TTC549 (cell line): ENCODE data around the gene TRPM3.

Experiments used
- FAIRE-seq: peaks from 2 replicates; lab custom pipeline; 2012; peaks lifted over from hg19 to GRCh38; lab: Jason Lieb, UNC

Gene TRPM3

DNA sequence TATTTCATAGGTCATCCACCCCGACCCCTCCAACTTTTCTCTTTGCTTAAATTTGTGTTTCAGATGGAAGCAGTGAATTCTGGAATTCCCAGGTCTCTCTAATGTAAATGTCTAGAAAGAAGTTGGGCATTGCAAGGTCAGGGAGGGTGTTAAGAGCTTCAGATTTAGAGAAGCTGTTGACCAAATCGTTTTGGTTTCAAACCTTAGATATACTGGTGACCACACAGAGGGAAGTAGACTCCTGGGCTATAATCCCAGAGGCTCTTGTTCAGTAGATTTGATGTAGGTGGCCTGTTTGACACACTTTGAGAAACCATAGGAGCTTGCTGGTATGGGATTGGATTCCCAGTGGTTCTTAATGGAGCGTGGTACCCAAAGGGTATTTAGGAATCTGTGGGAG lies 569.6 kb downstream of the TRPM3 start:
- FAIRE-seq, result no peak

DNA sequence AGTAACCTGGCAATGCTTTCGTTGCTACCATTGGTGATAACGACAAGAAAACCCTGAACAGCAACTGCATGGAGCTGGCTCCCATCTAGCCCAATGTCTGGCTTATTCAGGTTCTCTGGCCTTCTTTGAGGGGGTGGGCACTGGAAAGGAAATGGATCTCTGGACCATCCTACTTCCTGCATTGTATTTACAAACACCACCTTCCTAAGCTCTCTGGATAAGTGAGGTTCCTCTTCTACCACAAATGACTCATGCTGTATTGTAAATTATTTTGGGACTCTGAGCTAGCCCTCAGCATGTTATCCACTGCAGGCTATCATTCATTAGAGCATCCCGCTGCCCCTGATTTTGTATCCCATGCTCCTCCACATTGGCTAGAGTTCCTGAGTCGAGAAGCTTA lies 570.0 kb downstream of the TRPM3 start:
- no peak for FAIRE-seq

DNA sequence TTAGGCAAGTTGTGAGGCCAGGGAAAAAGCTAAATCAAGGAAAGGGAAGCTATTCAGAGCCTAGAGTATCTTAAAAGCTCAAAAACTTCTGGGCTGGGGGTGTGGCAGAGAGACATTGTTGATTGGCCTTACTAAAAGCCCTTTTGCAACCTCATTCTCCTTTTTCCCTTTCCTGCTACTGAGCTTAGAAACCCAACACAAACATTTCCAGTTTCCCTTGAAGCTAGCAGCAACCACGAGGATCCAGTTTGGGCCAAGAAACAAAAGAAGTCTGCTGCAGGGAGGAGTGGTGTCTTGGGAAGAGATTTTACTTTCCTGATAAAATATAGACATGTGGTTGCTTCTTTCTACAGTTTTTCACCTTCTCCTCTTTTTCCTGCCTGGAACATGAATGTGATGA lies 571.5 kb downstream of the TRPM3 start:
- no peak for FAIRE-seq

DNA sequence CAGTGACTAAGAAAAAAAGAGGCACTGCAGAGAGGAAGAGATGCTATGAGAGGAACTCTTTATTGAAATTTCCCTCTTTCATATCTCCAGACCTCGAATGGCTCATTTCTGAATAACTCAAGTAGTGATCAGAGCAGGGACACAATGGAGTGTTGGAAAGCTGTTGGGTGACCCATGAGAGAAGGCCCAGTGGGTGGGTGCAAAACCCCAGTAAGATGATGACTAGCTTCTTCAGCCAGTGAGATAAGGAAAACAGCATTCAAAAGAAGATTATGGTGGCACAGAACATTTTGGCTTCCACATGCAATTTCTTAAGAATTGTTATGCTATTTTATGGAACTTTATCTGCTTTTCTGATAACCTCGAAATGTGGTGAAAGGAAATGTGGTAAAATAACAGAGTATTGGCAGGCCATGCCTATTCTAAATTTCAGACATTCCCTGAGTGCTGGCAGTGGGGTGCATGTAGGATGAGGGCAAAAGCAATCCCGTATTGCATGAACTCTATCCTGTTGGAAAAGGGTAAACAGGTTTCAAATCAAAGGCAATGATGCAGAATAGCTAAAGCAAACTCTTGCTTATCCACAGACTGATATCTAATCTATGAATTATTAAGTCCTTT lies 579.0 kb downstream of the TRPM3 start:
- FAIRE-seq, result no peak

DNA sequence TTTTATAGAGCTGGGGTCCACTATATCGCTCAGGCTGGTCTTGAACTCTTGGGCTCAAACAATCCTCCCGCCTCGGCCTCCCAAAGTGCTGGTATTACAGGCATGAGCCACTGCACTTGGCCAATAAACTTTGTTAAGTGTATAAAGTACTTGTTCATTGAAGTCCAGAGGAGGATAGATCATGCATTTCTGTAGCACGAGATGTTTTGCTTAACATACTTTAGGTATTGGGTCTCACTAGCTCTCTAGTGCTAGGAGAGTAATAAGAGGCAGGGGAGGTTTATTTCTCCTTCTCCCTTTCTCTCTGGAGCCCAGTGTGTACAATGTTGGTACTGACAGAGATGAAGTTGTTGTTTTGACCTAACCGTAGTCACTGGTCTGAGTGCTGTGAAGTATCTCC lies 581.4 kb downstream of the TRPM3 start:
- FAIRE-seq, result no peak

DNA sequence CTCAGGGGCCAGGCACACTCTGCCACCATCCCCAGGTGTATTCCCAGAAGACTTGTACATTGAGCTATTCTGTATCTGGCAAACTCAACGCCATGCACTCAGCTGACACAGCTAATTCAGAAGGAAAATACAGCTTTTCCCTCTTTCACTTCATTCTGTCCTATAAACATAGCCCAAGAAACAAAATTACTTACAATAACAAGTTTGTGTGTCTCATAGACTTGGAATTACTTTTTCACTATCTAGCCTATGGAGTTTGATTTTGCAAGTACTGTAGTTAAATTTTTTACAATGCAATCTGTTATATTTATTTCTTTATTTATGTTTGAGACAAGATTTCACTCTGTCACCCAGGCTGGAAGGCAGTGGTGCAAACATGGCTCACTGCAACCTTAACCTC lies 581.9 kb downstream of the TRPM3 start:
- no peak for FAIRE-seq

DNA sequence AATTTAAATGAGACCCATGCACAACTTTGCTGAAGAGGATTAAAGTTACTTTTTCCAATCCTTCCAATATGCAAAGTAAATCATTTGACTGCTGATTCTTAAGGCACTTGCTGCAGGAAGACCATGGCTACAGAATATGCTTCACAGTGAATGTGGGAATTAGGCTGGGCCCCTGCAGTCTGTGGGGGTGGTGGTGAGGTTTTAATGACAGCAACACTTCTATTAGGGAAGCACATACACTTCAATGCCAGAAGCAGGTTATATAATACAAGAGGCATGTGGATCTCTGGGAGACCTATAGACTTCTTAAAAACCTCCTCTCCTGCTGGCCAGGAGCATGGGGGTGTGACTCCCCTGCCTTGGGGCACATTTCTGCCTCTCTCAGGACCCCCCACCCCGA lies 582.4 kb downstream of the TRPM3 start:
- FAIRE-seq, result no peak

DNA sequence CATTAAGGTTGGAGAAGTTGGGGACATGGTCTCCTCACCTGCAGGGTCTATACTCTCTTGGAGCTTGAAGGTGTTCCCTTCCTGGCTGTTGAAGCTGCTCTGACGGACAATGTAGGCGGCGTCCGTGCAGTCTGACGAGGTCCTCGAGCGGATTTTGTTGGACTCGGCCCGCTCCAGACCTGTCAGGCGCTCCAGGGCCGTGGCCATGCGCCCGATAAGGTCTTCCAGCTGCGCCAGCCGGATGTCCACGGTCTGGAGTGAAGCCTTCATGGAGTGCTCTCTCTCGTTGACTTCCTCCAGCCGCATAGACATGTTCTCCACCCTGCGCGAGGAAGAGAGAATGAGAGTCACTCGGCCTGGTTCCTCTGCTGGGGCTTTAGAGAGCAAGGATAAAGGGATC lies 584.3 kb downstream of the TRPM3 start:
- no peak for FAIRE-seq

DNA sequence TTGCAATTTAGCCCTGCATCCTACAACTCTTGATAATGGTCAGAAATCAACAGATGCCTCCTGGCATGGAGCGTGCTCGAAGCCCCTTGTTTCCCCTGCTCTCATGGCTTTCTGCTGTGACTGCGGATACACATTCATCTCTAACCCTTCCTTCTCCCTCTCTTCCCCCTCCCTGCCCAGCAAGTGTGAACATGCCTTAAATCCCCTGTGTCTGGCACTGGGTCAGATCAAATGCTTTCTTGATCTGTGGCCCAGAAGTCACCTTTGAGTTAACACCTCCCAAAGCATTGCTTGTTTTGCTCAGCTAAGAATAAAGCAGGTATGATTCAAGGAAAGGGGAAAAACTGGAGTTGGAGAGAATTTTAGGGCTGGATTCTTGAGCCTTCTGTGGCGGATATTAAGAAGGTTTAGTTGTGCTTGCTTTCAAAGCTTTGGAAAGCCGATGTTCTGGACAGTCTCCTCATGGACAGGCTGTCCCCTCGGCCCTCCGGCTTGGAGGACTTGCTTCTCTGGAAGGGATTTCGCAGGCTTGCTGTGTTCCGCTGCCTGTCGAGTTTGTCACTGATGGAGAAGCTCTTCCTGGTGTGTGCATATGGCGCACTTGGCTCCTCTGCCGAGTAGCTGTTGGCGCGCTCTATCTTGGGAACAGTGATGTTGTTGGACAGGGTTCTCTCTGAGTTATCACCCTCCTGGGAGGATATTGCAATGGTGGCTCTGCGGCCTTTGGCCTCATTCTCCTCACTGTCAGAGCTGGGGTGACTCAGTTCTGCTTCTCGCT lies 585.7 kb downstream of the TRPM3 start:
- FAIRE-seq, result no peak

DNA sequence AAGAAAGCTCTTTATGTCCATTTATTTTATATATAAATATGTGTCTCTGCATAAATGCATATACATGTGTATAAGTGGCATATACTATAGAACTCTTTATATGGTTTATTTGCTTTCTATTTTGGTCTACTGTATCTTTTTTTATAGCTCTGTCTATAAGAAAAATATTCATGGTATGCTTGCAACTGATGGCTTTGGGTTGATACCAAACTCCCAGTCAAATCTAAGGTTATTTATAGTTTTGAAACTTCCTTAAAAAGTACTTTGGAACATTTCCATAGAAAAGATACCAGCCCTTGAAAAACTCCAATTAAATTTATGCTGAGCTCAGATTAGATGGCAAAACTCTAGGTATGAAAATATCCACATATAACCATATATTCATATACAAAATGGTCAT lies 587.0 kb downstream of the TRPM3 start:
- FAIRE-seq, result no peak

DNA sequence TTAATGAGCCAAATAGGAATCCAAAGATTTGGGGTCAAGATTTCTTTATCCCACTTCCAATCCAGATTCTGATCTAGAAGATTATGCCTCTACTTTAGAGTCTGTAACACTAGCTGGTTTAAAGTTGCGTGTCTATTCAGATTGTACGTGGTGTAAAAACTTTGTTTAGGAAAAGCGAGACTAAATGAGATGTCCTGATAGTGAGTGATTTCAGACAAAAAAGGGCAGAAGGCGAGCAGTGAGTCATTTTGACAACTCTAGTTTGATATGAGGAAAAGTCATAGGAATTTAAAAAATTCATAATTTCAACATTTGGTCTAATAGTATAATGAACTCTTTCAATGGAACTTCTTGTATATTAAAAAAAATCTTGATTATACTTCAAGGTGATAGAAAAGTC lies 587.4 kb downstream of the TRPM3 start:
- FAIRE-seq, result no peak

DNA sequence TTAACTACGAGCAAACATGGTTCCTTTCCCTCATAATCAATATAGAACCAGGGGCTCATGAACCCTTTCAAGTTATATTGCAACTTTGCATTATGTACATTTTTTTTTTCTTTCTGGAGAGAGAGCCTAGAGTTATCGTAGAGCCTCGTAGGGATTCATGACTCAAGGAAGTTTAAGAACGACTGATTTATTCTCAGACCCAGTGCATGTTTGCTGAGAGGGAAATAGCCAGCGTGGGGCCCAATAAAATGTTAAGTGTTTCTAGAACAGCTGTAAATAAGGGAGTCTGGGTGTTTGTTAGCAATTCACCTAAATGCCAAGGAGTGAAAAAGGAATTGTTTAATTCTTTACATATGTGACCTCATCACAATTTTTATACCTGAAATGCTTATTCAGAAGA lies 587.9 kb downstream of the TRPM3 start:
- FAIRE-seq, result no peak

DNA sequence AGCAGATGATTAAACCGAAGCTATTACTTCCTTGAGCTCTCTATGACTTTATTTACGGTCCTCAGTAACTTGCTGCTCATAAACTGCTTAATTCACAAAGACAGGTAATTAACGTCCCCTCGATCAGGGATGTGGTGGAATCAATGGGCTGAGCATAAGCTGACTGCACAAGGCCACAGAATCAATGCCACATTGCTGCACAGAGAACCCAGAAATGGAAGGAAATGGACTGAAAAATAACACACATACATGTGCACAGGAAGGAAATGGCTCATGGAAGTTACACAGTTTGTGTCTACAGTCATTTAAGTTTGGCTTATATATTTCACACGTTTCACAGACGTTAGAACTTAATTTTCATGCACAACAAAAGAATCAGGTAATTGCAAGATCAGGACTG lies 588.7 kb downstream of the TRPM3 start:
- FAIRE-seq, result no peak

DNA sequence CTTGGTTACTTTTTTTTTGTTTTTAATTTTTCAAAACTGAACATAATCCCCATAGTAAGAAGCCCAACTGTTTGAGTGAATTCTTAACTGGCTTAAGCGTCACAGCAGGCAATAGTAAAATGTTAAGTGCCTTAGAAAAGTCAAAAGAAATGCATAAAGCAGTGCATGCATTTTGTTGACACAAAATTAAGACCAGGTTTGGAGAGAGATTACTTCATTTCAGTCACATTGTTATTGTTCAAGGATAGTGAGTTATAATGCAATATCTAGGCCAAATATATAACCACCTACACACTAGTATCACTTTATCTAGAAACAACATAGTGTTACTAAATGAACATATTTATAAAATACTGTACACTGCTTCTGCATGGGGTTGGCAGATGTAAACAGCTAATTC lies 590.1 kb downstream of the TRPM3 start:
- FAIRE-seq, result no peak

DNA sequence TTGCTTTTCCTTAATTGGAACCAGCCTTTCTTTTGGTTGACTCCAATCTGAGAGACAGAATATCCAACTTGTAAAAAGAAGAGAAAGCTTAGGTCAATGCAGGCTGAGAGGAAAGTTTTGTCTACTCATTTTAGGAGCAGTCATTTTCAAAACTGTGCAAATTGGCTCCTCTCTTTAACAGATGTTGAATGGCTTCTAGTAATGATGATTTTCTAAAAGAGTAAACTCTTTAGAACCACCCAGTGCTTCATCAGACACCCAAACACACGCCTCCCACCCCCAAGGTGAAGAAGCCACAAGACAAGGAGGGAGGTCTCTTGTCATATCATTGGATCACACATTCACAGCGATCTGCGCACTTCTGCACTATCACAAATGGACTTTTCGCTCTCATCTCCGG lies 590.7 kb downstream of the TRPM3 start:
- FAIRE-seq, result no peak

DNA sequence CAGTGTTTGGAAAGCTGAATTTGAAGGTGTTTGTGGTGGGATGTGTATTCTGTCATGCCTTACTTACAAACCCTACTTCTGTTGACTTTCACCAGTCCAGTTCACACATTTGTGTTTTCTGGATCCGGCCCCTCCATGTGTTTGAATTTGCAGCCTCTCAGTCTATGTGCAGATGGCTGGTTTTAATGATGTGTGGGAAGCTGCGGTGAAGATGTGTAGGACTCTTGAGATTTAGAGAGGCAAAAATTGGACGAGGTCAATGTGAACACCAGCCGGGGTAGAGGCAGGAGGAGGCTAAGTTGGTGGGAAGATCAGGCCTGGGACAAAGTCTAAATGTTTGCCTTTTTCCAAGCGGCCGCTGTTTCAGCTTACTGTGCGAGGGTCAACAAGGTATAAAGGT lies 591.6 kb downstream of the TRPM3 start:
- FAIRE-seq, result no peak

DNA sequence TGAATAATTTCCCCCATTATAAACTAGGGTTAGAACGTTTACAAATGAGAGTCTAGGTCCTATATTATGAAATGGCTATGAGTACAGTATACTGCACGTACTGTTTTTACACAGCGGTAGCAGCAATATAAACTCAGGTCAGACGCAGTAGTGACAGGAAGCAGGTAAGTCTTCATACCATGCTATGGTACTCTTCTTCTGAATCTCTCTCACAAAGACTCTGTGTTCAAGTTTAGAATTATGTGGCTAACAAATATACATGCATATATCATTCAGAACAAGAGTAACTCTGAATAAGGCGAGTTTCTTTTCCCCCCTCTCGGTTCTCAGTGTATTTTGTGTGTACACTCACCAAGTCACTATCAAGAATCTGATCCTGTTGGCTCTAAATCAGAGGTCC lies 592.0 kb downstream of the TRPM3 start:
- no peak for FAIRE-seq

DNA sequence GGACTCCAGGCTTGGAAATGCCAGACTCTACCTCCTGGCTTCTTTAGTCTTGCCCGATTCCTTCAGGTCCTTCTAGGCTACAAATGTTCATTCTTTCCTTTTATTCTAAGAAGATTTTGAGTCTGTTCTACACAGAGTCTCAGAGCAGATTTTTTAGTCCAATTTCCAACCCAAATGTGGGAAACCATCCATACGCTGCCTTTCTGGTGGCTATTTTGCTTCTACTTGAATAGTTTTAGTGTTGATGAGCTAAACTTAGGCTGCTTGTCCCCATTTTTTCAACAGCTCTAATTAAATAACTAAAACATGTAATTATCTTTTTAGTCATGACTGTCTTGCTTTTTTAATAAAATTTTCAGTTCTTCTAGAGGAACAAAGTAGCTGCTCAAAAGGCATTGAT lies 594.5 kb downstream of the TRPM3 start:
- no peak for FAIRE-seq

DNA sequence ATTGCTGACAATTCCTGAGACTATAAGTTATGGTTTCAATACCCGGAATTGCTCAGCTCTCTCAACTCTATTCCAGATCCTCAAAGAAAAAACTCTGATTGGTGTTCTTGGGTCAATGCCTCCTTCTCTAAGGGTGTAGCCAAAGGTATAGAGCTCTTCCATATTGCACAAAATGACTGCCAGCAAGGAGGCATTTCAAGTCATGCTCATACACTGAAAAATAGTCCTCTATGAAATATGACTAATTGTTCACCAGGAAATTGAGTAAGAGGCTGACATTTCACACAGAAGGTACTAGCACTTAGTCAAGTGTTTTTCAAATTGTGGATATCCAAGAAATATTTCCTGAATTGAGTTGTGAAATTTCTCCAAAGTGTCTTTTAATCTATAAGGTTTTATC lies 595.9 kb downstream of the TRPM3 start:
- FAIRE-seq, result no peak

DNA sequence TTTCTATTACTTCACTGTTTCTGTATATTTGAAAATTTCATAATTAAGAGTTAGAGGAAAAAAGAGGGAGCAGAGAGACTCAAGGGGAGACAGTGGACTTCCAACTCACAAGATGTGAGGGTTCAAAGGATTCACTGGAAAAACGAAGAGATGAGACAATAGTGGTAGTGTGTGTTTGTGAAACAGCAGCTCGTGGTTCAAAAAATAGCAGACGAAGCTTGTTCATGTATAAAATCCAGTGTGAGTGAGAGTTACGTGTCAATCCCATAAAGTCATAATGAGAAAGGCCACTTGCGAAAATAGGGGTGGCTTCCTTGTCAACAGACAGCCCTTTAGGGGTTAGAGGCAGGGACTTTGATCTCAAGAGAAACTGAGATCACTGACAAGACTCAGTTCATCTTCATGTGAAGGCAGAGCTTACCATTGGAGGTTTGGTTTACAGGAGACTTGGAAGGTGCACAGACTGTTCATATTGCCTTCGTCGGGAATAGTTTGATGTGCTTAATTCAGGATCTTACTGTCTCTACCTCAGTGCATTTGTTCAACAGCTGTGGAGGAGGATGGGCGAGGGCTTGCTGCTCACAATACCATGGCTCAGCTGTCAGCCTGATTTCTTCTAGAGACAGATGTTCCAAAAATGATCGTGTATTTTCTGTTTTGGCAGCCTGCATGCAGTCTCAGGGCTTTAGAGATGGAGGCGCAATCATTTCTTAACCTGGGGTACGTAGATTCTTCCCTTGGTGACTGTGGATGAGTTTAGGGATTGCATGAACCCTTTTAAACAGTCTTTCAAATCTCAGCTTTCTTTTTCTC lies 601.3 kb downstream of the TRPM3 start:
- no peak for FAIRE-seq

DNA sequence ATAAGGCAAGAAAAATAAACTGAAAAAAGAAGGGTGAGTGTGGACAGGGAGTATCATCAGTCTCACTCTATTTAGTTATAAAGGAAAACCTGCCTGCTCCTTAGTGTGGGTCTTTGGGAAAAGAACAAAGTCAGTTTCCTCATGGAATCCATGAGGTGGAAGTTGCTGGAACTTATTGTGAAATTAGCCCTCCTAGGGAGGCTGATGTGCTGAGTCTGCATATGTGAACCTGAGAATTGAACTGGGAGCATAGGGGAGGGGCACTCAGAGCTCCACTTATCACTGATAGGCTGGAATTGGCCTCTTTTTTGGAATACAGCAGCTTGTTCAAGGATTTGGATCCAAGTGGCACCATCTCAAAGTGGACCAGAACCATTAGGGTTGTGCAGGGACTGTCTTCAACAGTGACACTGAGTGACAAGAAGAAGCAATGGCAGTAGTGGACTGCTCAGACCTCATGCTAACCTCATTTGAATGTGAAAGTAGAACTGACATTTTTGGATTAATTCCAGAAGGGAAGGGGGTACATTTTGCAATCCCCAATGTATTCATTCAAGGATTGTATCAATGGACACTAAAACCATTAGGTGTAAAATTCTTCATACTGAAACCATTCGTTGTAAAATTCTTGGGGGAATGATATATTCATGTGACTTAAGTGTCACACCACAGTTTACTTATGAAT lies 603.4 kb downstream of the TRPM3 start:
- FAIRE-seq, result no peak

DNA sequence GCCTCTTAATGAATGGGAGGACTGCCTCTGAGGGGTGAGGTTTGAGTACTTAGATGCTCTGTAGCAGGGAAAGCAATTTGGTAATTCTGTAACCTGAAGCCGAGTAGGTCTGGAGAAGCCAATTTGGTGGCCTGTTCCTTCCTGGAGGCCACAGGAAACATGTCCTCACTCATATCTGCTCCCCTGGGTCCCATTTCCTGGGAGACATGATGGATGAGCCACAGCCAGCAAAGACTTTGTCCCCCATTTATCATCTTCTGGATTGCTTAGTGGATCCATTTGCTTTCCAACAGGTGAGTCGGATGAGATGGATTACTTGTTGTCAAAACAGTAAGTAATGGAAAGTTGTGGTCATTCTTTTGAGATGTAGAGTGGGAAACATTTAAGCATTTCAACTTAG lies 607.1 kb downstream of the TRPM3 start:
- FAIRE-seq, result no peak

DNA sequence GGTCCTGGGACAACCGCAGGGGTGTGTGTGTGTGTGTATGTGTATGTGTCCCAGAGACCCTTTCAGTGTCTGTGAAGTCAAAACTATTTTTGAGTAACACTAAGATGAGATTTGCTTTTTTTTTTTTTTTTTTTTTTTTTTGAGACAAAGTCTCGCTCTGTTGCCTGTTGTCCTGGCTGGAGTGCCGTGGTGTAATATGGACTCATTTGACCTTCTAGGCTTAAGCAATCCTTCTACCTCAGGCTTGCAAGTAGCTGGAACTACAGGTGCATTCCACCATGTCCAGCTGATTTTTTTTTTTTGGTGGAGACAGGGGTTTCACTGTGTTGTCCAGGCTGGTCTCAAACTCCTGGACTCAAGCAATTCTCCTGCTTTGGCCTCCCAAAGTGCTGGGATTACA lies 609.6 kb downstream of the TRPM3 start:
- no peak for FAIRE-seq
